Ishikawa (cell line): ENCODE data around the gene USP20.

Experiments
- CEBPB ChIP-seq: IDR thresholded peaks from 2 replicates; pipeline ENCODE4 v1.6.1; 2012
- CREB1 ChIP-seq: IDR thresholded peaks from 2 replicates; pipeline ENCODE4 v1.6.1; 2012; ENCODE audit warnings: low read depth
- EGR1 ChIP-seq: IDR thresholded peaks from 2 replicates; pipeline ENCODE4 v1.6.1; 2012
- EP300 ChIP-seq: IDR thresholded peaks from 2 replicates; pipeline ENCODE4 v1.6.1; 2012; ENCODE audit warnings: borderline replicate concordance
- FOXM1 ChIP-seq: IDR thresholded peaks from 2 replicates; pipeline ENCODE4 v1.6.1; 2012; ENCODE audit warnings: low read depth, borderline replicate concordance
- NFIC ChIP-seq: IDR thresholded peaks from 2 replicates; pipeline ENCODE4 v1.6.1; 2012
- RAD21 ChIP-seq: IDR thresholded peaks from 2 replicates; pipeline ENCODE4 v1.6.1; 2012; ENCODE audit warnings: low read depth
- TAF1 ChIP-seq: IDR thresholded peaks from 2 replicates; pipeline ENCODE4 v1.6.1; 2012; ENCODE audit warnings: low read depth, mild to moderate bottlenecking
- TCF12 ChIP-seq: IDR thresholded peaks from 2 replicates; pipeline ENCODE4 v1.6.1; 2012; ENCODE audit warnings: low read depth
- TEAD4 ChIP-seq: IDR thresholded peaks from 2 replicates; pipeline ENCODE4 v1.6.1; 2012
- USF1 ChIP-seq: IDR thresholded peaks from 2 replicates; pipeline ENCODE4 v1.6.1; 2012
- YY1 ChIP-seq: IDR thresholded peaks from 2 replicates; pipeline ENCODE4 v1.6.1; 2012; ENCODE audit warnings: low read depth
- ZBTB7A ChIP-seq: IDR thresholded peaks from 2 replicates; pipeline ENCODE4 v1.6.1; 2012; ENCODE audit warnings: low read depth
- TF ChIP-seq, protein P1 (sequence below): IDR thresholded peaks from 2 replicates; pipeline ENCODE4 v1.6.1; 2012; ENCODE audit warnings: low read depth, mild to moderate bottlenecking
- TF ChIP-seq, protein P2 (sequence below): IDR thresholded peaks from 2 replicates; pipeline ENCODE4 v1.6.1; 2012

The USP20 gene

DNA sequence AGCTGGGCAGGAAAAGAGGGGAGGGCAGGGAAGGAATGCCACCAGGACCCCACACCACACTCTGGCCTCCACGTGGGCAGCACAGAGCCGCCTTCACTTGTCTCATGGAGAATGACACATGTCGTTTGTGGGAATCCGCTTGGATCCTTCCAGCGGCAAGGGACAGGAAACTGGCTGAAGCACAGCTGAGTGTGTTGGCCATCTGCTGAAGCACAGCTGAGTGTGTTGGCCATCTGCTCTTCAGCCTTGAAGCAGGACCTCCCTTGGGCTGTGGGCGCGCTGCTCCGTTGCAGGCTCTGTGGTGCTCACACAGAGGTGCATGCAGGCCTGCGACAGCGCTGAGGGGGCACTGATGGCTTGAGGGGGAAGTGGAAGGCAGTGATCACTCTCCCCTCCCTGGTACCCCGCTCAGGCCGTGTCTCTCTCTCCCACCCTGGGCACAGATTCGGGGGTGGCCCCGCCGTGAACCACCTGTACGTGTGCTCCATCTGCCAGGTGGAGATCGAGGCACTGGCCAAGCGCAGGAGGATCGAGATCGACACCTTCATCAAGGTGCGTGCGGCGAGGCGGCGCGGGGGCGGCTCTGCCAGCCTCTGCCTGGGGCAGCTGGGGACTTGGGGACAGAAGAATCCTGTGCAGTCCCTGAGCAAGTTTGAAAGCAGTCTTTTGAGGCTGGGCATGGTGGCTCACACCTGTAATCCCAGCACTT, 40.6 kb downstream of the USP20 start:
- TF ChIP-seq ZBTB7A: no peak
- TF ChIP-seq NFIC: no peak
- no peak for TF ChIP-seq CEBPB
- no peak for TF ChIP-seq TAF1
- TF ChIP-seq FOXM1: no peak

DNA sequence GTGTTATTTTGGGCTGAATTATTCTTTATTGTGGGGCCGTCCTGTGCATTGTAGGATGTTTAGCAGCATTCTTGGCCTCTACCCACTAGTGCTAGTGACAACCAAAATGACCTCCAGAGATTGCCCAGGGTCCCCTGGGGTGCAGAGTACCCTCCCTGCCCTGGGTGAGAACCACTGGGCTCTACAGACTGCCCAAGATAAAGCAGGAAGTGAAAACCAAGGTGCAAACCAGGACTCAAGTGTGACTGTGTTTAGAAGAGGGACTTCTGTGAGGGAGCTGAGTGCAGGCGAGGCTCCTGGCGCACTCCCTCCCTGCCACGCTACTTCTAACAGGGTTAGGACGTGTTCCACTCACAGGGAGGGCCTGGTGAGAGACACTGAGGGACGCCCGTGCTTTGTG, 41.6 kb downstream of the USP20 start:
- TF ChIP-seq ZBTB7A (no peak), TCF12 (no peak), USF1 (no peak), EGR1 (no peak), NFIC (no peak), YY1 (no peak)

- TF ChIP-seq CREB1 (no peak), ZBTB7A (no peak), EGR1 (no peak), TAF1 (no peak), CEBPB (no peak), RAD21 (no peak), EP300 (no peak), USF1 (no peak), TEAD4 (no peak), YY1 (no peak), NFIC (no peak), FOXM1 (no peak), TCF12 (no peak)
- TF ChIP-seq, protein P1, sequence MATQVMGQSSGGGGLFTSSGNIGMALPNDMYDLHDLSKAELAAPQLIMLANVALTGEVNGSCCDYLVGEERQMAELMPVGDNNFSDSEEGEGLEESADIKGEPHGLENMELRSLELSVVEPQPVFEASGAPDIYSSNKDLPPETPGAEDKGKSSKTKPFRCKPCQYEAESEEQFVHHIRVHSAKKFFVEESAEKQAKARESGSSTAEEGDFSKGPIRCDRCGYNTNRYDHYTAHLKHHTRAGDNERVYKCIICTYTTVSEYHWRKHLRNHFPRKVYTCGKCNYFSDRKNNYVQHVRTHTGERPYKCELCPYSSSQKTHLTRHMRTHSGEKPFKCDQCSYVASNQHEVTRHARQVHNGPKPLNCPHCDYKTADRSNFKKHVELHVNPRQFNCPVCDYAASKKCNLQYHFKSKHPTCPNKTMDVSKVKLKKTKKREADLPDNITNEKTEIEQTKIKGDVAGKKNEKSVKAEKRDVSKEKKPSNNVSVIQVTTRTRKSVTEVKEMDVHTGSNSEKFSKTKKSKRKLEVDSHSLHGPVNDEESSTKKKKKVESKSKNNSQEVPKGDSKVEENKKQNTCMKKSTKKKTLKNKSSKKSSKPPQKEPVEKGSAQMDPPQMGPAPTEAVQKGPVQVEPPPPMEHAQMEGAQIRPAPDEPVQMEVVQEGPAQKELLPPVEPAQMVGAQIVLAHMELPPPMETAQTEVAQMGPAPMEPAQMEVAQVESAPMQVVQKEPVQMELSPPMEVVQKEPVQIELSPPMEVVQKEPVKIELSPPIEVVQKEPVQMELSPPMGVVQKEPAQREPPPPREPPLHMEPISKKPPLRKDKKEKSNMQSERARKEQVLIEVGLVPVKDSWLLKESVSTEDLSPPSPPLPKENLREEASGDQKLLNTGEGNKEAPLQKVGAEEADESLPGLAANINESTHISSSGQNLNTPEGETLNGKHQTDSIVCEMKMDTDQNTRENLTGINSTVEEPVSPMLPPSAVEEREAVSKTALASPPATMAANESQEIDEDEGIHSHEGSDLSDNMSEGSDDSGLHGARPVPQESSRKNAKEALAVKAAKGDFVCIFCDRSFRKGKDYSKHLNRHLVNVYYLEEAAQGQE: no peak
- TF ChIP-seq, protein P2, sequence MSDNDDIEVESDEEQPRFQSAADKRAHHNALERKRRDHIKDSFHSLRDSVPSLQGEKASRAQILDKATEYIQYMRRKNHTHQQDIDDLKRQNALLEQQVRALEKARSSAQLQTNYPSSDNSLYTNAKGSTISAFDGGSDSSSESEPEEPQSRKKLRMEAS: no peak
Observed at GRCh38 chr9:129878291-129878690, 43.0 kb downstream of the USP20 start.

GRCh38 chr9:129879103-129879699, 43.9 kb downstream of the USP20 start:
- TF ChIP-seq EGR1: no peak
- no peak for TF ChIP-seq ZBTB7A
- no peak for TF ChIP-seq YY1
- no peak for TF ChIP-seq RAD21
- TF ChIP-seq FOXM1: no peak
- TF ChIP-seq, protein P1: no peak
- TF ChIP-seq TCF12: no peak
- TF ChIP-seq, protein P2: no peak
- TF ChIP-seq NFIC: no peak
- no peak for TF ChIP-seq TEAD4
- no peak for TF ChIP-seq TAF1
- TF ChIP-seq CREB1: no peak
- no peak for TF ChIP-seq CEBPB
- no peak for TF ChIP-seq EP300

- TF ChIP-seq CREB1 (no peak), TAF1 (no peak), TCF12 (no peak), RAD21 (no peak), CEBPB (no peak), USF1 (no peak), EP300 (no peak), ZBTB7A (no peak), TEAD4 (no peak), EGR1 (no peak)
- TF ChIP-seq, protein P1: no peak
- TF ChIP-seq, protein P2: no peak
Observed at GRCh38 chr9:129879991-129880653, 44.9 kb downstream of the USP20 start.
